Activated CD8-positive, alpha-beta memory T cell treated with anti-CD3 and anti-CD28 coated beads, Interleukin-2, amount 50 U/mL, for 4 hours (primary cell): ENCODE measurements around the gene IFNL3.
A peak's percentile ranks its signal among the peaks of the same experiment; 100 is the strongest.

Experiments used
- DNase-seq: peaks from one replicate; pipeline ENCODE4 v3.0.0-alpha.2; 2020

The IFNL3 gene

GRCh38 chr19:39212375-39212742 is 32.4 kb downstream of the IFNL3 start:
- DNase-seq = peak; percentile 62

GRCh38 chr19:39211731-39212374 is 33.0 kb downstream of the IFNL3 start:
- no peak for DNase-seq

DNA sequence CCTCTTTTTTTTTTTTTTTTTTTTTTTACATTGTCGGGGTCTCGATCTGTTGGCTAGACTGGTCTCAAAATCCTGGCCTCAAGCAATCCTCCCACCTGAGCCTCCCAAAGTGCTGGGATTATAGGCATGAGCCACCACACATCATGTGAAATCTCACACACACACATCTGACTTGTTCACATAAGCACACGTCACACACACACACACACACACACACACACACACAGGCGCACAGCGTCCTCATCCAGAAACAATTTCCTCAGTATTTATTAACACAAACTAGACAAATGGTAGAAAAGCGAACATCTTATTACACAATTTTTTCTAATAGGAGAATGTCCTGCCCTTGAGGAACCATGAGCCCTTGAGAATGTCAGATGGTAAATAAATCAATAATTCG is 35.6 kb downstream of the IFNL3 start:
- DNase-seq = no peak

GRCh38 chr19:39208175-39208795 is 36.5 kb downstream of the IFNL3 start:
- no peak for DNase-seq

- no peak for DNase-seq
Observed at GRCh38 chr19:39207293-39207836, 37.4 kb downstream of the IFNL3 start.

DNA sequence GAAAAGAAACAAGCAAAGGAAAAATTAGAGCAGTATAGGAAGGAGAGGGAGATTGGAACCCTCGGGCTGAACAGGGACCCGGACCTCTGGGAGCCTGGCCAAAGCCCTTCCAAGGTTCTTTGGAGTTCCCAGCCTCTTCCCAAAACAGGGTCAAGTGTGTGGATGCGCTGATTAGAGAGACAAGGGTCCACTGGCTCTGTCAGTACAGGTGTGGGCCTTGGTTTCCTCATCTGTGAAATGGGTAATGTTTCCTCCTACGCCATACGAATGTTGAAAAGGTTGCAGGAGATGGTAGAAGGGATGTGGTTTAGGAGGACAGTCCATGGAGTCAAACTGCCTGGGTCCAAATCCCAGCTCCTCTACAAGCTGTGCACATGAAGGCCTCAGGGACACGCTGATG is 38.7 kb downstream of the IFNL3 start:
- no peak for DNase-seq

- DNase-seq = no peak
Observed at GRCh38 chr19:39205449-39205764, 39.4 kb downstream of the IFNL3 start.

DNA sequence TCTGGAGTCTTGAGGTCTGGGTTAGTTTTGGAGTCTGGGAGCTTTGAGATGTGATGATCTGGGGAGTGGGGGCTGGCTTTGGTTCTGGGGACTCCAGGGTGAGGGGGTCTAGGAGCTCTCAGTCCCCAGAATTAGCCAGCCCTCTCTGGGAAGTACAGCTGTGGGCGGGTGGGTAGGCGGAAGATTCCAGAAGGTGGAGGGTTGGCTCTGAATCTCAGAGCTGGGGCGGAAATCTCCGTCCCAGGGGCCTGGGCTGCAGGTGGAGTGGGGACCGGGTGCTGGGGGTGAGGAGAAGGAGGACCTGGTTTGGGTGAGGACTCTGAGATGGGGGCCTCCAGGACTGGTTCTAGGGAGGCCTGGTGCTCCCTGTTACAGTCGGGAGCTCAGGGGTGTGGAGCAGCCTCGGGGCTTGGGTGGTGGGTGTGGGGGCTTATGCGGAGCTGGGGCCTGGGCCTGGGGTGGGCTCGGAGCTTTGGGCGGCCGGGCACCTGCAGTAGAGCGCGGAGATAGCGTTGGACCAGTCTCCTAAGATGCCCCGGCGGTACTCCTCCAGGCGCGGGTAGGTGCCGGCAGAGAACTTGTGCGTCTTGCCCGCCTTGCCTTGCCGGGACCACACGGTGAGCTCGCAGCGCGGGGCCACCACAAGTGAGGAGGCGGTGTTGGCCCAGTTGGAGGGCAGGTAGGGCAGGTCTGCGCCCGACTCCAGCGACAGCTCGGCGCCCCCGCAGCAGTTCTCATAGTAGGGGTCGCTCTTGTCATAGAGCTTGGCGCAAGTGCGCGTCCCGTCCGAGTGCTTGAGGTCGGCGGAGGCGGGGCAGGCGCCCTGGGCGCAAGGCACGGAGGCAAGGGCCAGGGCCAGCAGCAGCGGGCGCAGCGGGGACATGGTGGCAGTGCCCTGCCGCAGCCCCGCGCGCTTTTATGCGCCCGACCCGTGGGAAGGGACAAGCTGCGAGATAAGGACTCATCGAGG is 41.1 kb downstream of the IFNL3 start, which contains the start of gene SYCN:
Gene SYCN, minus strand, starts transcription at position 892 of the 970 bp plus-strand sequence. Its CDS starts 9 bp downstream, at position 883.
- DNase-seq = no peak

DNA sequence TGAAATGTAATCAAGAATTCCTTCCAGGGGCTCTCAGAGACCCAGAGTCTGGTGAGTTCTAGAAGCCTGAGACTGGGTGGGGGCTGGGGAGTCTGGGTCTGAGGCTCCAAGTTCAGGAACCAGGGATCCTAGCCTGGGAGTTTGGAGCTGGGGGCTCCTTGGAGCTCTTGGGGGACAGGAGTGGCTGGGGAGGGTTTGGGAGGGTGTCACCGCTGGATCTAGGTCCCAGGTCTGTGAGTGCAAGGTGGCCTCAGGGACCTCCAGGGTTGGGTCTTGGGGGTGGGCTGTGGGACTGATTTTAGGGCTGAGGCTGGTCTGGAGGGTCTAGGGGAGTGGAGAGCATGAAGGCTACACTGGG is 41.8 kb downstream of the IFNL3 start:
- DNase-seq = no peak

- no peak for DNase-seq
Observed at GRCh38 chr19:39200803-39201115, 44.0 kb downstream of the IFNL3 start.

- no peak for DNase-seq
Observed at GRCh38 chr19:39200066-39200802, 44.6 kb downstream of the IFNL3 start.

- no peak for DNase-seq
Observed at GRCh38 chr19:39199025-39199424, 45.8 kb downstream of the IFNL3 start.

DNA sequence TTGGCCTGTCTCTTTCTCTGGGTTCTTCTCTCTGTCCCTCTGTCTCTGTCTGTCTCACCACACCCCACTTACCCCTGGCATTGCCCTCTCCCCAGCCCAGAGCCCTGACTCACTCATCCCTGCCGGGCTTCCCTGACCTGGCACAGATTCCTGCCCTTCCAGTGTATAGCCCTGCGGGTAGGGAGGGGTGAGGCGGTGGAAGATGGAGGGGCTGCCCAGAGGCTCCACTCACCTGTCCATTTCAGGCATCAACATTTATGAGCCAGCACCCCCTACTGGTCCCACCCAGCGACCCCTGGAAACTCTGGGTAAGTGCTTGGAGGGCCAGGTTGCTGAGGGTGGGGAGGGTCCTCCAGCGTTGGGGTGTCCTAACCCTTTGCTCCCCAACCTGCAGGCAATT is 47.0 kb downstream of the IFNL3 start:
- DNase-seq = no peak

DNA sequence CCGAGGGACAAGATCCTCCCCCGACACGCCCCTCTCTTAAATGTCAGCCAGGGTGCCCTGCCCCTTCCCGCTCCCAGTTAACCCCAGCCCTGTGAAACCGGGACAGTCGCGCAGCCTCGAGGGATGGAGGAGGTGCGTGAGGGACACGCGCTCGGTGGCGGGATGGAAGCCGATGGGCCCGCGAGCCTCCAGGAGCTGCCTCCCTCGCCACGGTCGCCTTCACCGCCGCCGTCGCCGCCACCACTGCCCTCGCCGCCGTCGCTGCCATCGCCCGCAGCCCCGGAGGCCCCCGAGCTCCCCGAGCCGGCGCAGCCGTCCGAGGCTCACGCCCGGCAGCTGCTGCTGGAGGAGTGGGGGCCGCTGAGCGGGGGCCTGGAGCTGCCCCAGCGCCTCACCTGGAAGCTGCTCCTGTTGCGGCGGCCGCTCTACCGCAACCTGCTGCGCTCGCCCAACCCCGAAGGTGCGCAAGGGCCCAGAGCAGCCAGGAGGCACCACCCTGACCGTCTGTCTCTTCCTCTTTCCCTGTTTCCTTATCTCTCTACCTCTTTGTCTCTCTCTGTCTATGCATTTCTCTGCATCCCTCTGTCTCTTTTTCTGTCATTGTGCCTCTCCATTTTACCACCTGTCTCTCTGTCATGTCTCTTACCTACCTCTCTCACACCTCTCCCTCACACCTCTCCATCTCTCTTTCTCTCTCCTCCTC is 47.8 kb downstream of the IFNL3 start, which contains the start of gene NCCRP1:
Gene NCCRP1, plus strand, starts transcription at position 105 of the 703 bp plus-strand sequence. Its CDS starts 19 bp downstream, at position 124.
- DNase-seq = no peak

GRCh38 chr19:39196320-39196719 is 48.5 kb downstream of the IFNL3 start:
- DNase-seq = no peak

DNA sequence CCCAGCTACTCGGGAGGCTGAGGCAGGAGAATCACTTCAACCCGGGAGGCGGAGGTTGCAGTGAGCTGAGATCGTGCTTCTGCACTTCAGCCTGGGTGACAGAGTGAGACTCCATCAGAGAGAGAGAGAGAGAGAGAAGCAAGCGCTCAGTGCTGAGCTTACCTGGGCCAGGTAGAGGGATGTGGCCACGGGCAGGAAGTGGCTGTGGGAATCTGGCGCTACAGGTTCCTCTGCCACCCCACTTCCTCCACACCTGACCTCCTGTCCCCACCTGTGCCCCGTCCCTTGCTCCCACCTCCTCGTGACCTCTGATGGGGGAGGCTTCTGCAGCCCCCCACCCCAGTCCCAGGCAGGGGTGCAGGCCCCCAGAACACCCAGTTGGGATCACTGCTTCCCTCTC is 49.1 kb downstream of the IFNL3 start:
- no peak for DNase-seq

DNA sequence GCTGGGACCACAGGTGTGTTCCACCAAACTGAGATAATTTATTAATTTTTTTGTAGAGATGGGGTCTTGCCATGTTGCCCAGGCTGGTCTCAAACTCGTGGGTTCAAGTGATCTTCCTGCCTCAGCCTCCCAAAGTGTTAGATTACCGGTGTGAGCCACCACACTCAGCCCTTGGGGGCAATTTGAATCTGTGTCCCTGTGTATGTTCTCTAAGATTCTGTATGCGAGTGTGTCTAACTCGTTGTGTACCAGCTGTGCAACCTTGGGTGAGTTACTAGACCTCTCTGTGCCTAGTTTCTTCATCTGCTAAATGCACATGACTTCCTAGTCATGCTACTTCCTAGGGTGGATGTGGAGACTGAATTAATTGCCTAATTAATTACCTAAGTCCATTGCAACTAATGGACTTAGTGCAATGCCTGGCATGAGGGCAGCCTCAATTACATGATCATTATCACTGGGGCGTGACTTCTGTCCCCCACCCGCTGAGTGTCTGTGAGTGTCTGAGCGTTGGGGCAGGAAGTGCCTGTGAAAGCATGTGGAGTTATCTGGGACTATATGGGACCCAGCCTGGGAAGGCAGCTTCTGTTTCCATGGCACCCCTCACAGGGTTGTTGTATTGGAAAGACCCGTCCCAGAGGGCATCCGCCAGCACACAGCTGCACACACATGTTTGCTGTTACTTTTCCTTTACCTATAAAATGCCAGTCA is 49.8 kb downstream of the IFNL3 start:
- no peak for DNase-seq

GRCh38 chr19:39193803-39194202 is 51.0 kb downstream of the IFNL3 start:
- no peak for DNase-seq
